Common myeloid progenitor, CD34-positive (primary cell): ENCODE data around the gene TAP2.

ENCODE experiments used
- CTCF ChIA-PET: fragments of 350-600 bp; sonication (Branson Sonifier 250); formaldehyde crosslinking; loops from one replicate; lab custom pipeline; 2021; ENCODE audit warnings: antibody characterized with exemption; lab: Charles Lee
- POLR2A ChIA-PET: fragments of 350-600 bp; sonication (Branson Sonifier 250); formaldehyde crosslinking; loops from one replicate; lab custom pipeline; 2021; ENCODE audit warnings: antibody characterized with exemption; lab: Charles Lee
- DNase-seq, 3 donors: peaks; one replicate each; pipeline versions ENCODE4 v3.0.0 to v3.0.0-alpha.2; 2013
- H3K27ac ChIP-seq, 2 experiments: 1 replicate in 1 of 2; 2 replicates in 1 of 2; pipeline ENCODE4 v1.7.0; 2013; ENCODE audit warnings: inconsistent platforms in 2 of 2, low read length in 2 of 2, mild to moderate bottlenecking in 2 of 2, low read depth in 1 of 2, moderate library complexity in 1 of 2; ENCODE audit not compliant: severe bottlenecking in 2 of 2, insufficient read depth in 1 of 2, poor library complexity in 1 of 2
- H3K27me3 ChIP-seq, 5 experiments: replicated peaks in 2 of 5; 1 replicate in 3 of 5; 2 replicates in 2 of 5; pipeline versions ENCODE4 v1.6.1 to v1.7.0; 2013; ENCODE audit warnings: low read length in 4 of 5, mild to moderate bottlenecking in 2 of 5, moderate library complexity in 2 of 5, inconsistent platforms in 1 of 5; ENCODE audit not compliant: insufficient read depth in 5 of 5, control insufficient read depth in 4 of 5
- H3K36me3 ChIP-seq, 4 experiments: 1 replicate in 2 of 4; 2 replicates in 2 of 4; pipeline versions ENCODE4 v1.6.1 to v1.7.0; 2013; ENCODE audit warnings: low read length in 3 of 4, control low read depth in 1 of 4, mild to moderate bottlenecking in 1 of 4; ENCODE audit not compliant: control insufficient read depth in 4 of 4, insufficient read depth in 4 of 4
- H3K4me1 ChIP-seq, 4 experiments: 1 replicate in 3 of 4; 2 replicates in 1 of 4; pipeline versions ENCODE4 v1.6.1 to v1.7.1; 2013; ENCODE audit warnings: low read length in 3 of 4, mild to moderate bottlenecking in 3 of 4, control low read depth in 1 of 4, inconsistent platforms in 1 of 4, moderate library complexity in 1 of 4; ENCODE audit not compliant: control insufficient read depth in 4 of 4, insufficient read depth in 4 of 4; ENCODE audit errors: control extremely low read depth in 1 of 4
- H3K4me3 ChIP-seq, 7 experiments: 1 replicate in 4 of 7; 2 replicates in 3 of 7; pipeline versions ENCODE4 v1.5.1 to v1.7.0; 2013; ENCODE audit warnings: mild to moderate bottlenecking in 7 of 7, low read length in 6 of 7, moderate library complexity in 6 of 7, inconsistent platforms in 2 of 7, low read depth in 2 of 7, control low read depth in 1 of 7; ENCODE audit not compliant: insufficient read depth in 4 of 7, control insufficient read depth in 1 of 7; ENCODE audit errors: extremely low read depth in 1 of 7
- H3K9me3 ChIP-seq, 5 experiments: 1 replicate in 4 of 5; 2 replicates in 1 of 5; pipeline versions ENCODE4 v1.6.1 to v1.7.1; 2013; ENCODE audit warnings: low read length in 4 of 5, mild to moderate bottlenecking in 2 of 5, inconsistent platforms in 1 of 5, low read depth in 1 of 5, moderate library complexity in 1 of 5; ENCODE audit not compliant: control insufficient read depth in 4 of 5, insufficient read depth in 2 of 5; ENCODE audit errors: control extremely low read depth in 1 of 5
- WGBS: methylation state at CpG from one replicate; pipeline ENCODE4 v1.1.5; 2013; ENCODE audit not compliant: insufficient coverage; 5-methylcytosine and 5-hydroxymethylcytosine counted together

Gene TAP2

GRCh38 chr6:32790306-32790705 is 48.2 kb downstream of the TAP2 start:
- CTCF ChIA-PET: no interaction called here
- no CpG with 5 or more reads among the region's 2 CpGs for WGBS
- no peak overlapping the region for H3K27ac ChIP-seq
- no peak overlapping the region for H3K4me3 ChIP-seq
- H3K36me3 ChIP-seq: no peaks in the 10 kb centered on the region
- no peaks in the 10 kb centered on the region for H3K9me3 ChIP-seq
- H3K27me3 ChIP-seq: no peaks in the 10 kb centered on the region
- POLR2A ChIA-PET: no interaction called here
- DNase-seq: no peak
- peaks cover 4 to 28% (median 16%) of the 10 kb centered on the region in 4 experiments for H3K4me1 ChIP-seq
